H9 (cell line): ENCODE data around the gene SLC22A2. TPM values are rescaled to one million over a fixed set of nuclear protein-coding genes. Genes with fewer than 3 reads are reported as not detected.

Source experiments
- DNase-seq: peaks from one replicate; pipeline ENCODE4 v3.0.0-alpha.2; 2017
- H2AFZ ChIP-seq: one replicate; pipeline ENCODE4 v1.6.1; 2013; ENCODE audit warnings: mild to moderate bottlenecking, low read length, control low read depth, moderate library complexity
- H2AK5ac ChIP-seq: 2 replicates; pipeline ENCODE4 v1.6.1; 2013; ENCODE audit warnings: low read length, control low read depth, mixed read lengths; ENCODE audit not compliant: insufficient read length
- H2BK120ac ChIP-seq: one replicate; pipeline ENCODE4 v1.6.1; 2013; ENCODE audit warnings: low read depth, mild to moderate bottlenecking, low read length, control low read depth, inconsistent platforms; ENCODE audit not compliant: poor library complexity, severe bottlenecking
- H2BK12ac ChIP-seq: 2 replicates; pipeline ENCODE4 v1.6.1; 2013; ENCODE audit warnings: low read length, control low read depth, mixed read lengths, low read depth; ENCODE audit not compliant: insufficient read length
- H2BK15ac ChIP-seq: 2 replicates; pipeline ENCODE4 v1.6.1; 2013; ENCODE audit warnings: low read depth, low read length, control low read depth
- H2BK20ac ChIP-seq: one replicate; pipeline ENCODE4 v1.6.1; 2013; ENCODE audit warnings: low read depth, mild to moderate bottlenecking, low read length, control low read depth, inconsistent platforms; ENCODE audit not compliant: poor library complexity, severe bottlenecking
- H2BK5ac ChIP-seq: 2 replicates; pipeline ENCODE4 v1.6.1; 2013; ENCODE audit warnings: low read length, control low read depth, mixed read lengths; ENCODE audit not compliant: insufficient read length
- H3K14ac ChIP-seq: 2 replicates; pipeline ENCODE4 v1.6.1; 2013; ENCODE audit warnings: low read length, control low read depth; ENCODE audit not compliant: insufficient read depth
- H3K18ac ChIP-seq: 2 replicates; pipeline ENCODE4 v1.6.1; 2013; ENCODE audit warnings: low read depth, mild to moderate bottlenecking, mixed read lengths, low read length, control low read depth; ENCODE audit not compliant: insufficient read length
- H3K23ac ChIP-seq: 2 replicates; pipeline ENCODE4 v1.6.1; 2013; ENCODE audit warnings: low read length, control low read depth, mixed read lengths, low read depth; ENCODE audit not compliant: insufficient read length
- H3K23me2 ChIP-seq: 2 replicates; pipeline ENCODE4 v1.6.1; 2013; ENCODE audit warnings: low read depth, mild to moderate bottlenecking, mixed read lengths, low read length, control low read depth; ENCODE audit not compliant: insufficient read length, poor library complexity, severe bottlenecking
- H3K27ac ChIP-seq: 2 replicates; pipeline ENCODE4 v1.5.1; 2013; ENCODE audit warnings: low read length, control low read depth, mixed read lengths, low read depth; ENCODE audit not compliant: insufficient read length
- H3K27me3 ChIP-seq: 2 replicates; pipeline ENCODE4 v1.6.1; 2013; ENCODE audit warnings: low read length, control low read depth, inconsistent platforms; ENCODE audit not compliant: insufficient read depth
- H3K4ac ChIP-seq: 2 replicates; pipeline ENCODE4 v1.6.1; 2013; ENCODE audit warnings: low read depth, mild to moderate bottlenecking, control low read depth, inconsistent platforms, low read length, moderate library complexity
- H3K4me1 ChIP-seq: 2 replicates; pipeline ENCODE4 v1.6.1; 2013; ENCODE audit warnings: low read length, control low read depth, inconsistent platforms; ENCODE audit not compliant: insufficient read depth
- H3K4me2 ChIP-seq: 2 replicates; pipeline ENCODE4 v1.6.1; 2013; ENCODE audit warnings: low read length, control low read depth, mixed read lengths; ENCODE audit not compliant: insufficient read length, insufficient read depth
- H3K56ac ChIP-seq: 2 replicates; pipeline ENCODE4 v1.6.1; 2013; ENCODE audit warnings: low read depth, mild to moderate bottlenecking, mixed read lengths, low read length, control low read depth; ENCODE audit not compliant: insufficient read length
- H3K79me1 ChIP-seq: 2 replicates; pipeline ENCODE4 v1.6.1; 2013; ENCODE audit warnings: low read depth, mild to moderate bottlenecking, moderate library complexity, low read length, control low read depth, inconsistent platforms; ENCODE audit not compliant: insufficient read depth, poor library complexity, severe bottlenecking
- H3K79me2 ChIP-seq: 2 replicates; pipeline ENCODE4 v1.6.1; 2013; ENCODE audit warnings: low read length, control low read depth, inconsistent platforms; ENCODE audit not compliant: insufficient read depth
- H3K9ac ChIP-seq: 2 replicates; pipeline ENCODE4 v1.6.1; 2013; ENCODE audit warnings: low read length, control low read depth, mixed read lengths; ENCODE audit not compliant: insufficient read length; ENCODE audit errors: extremely low read depth
- H3K9me3 ChIP-seq: one replicate; pipeline ENCODE4 v1.6.1; 2013; ENCODE audit warnings: low read depth, low read length, inconsistent platforms; ENCODE audit not compliant: control insufficient read depth
- H3T11ph ChIP-seq: one replicate; pipeline ENCODE4 v1.6.1; 2013; ENCODE audit warnings: mild to moderate bottlenecking, low read length, control low read depth, inconsistent platforms
- H4K20me1 ChIP-seq: one replicate; pipeline ENCODE4 v1.6.1; 2013; ENCODE audit not compliant: control insufficient read depth, insufficient read length, insufficient read depth
- H4K5ac ChIP-seq: 2 replicates; pipeline ENCODE4 v1.6.1; 2013; ENCODE audit warnings: low read depth, mild to moderate bottlenecking, mixed read lengths, low read length, control low read depth; ENCODE audit not compliant: insufficient read length
- H4K8ac ChIP-seq: replicated peaks from 2 replicates; pipeline ENCODE4 v1.6.1; 2013; ENCODE audit warnings: low read length, control low read depth, mixed read lengths, low read depth; ENCODE audit not compliant: insufficient read length
- H4K91ac ChIP-seq: 2 replicates; pipeline ENCODE4 v1.6.1; 2013; ENCODE audit warnings: low read depth, mild to moderate bottlenecking, moderate library complexity, mixed read lengths, low read length, control low read depth; ENCODE audit not compliant: insufficient read length
- H3K27ac Mint-ChIP-seq, 3 experiments: 2 replicates in 2 of 3; 3 replicates in 1 of 3; pipeline ENCODE4 v1.8.0; 2020 to 2021; ENCODE audit warnings: mixed read lengths in 3 of 3, mild to moderate bottlenecking in 1 of 3, moderate library complexity in 1 of 3
- H3K27me3 Mint-ChIP-seq: 2 replicates; pipeline ENCODE4 v1.8.0; 2021; ENCODE audit warnings: low read depth, mild to moderate bottlenecking, moderate library complexity, mixed read lengths
- H3K36me3 Mint-ChIP-seq, 3 experiments: 2 replicates in 2 of 3; 3 replicates in 1 of 3; pipeline ENCODE4 v1.8.0; 2020 to 2021; ENCODE audit warnings: low read depth in 3 of 3, mixed read lengths in 3 of 3; ENCODE audit not compliant: insufficient read depth in 1 of 3
- H3K4me1 Mint-ChIP-seq, 2 experiments: 2 replicates each; pipeline ENCODE4 v1.8.0; 2020; ENCODE audit warnings: mixed read lengths in 2 of 2
- H3K4me3 Mint-ChIP-seq, 2 experiments: 2 replicates in 1 of 2; 3 replicates in 1 of 2; pipeline ENCODE4 v1.8.0; 2020 to 2021; ENCODE audit warnings: mild to moderate bottlenecking in 2 of 2, mixed read lengths in 2 of 2, moderate library complexity in 1 of 2
- H3K9me3 Mint-ChIP-seq, 2 experiments: 2 replicates in 1 of 2; 3 replicates in 1 of 2; pipeline ENCODE4 v1.8.0; 2020; ENCODE audit warnings: mild to moderate bottlenecking in 2 of 2, mixed read lengths in 2 of 2, moderate library complexity in 1 of 2
- CTCF ChIP-seq: fragments of 200-600 bp; sonication (generic); conservative IDR thresholded peaks from 3 replicates; pipeline ENCODE4 v1.8.0; 2021; ENCODE audit warnings: antibody characterized with exemption, mild to moderate bottlenecking
- WGBS: extraction: QIAGEN DNeasy Blood & Tissue Kit; methylation state at CpG from one replicate; pipeline ENCODE4 v1.1.7; 2013; ENCODE audit warnings: missing lambda C conversion rate, low lambda C conversion rate, mixed read lengths; ENCODE audit not compliant: insufficient read length; ENCODE audit errors: extremely low coverage; 5-methylcytosine and 5-hydroxymethylcytosine counted together
- total RNA-seq: library from RNA; stranded (reverse); gene quantifications from 2 replicates; pipeline ENCODE4 v1.2.1, GENCODE V29; 2021

Gene SLC22A2
- total RNA-seq, 1 experiment from 2014 or later, result 1.0 TPM

GRCh38 chr6:160247457-160247883 is 11.2 kb downstream of the SLC22A2 start:
- no peaks in the 10 kb centered on the region for H3K9me3 Mint-ChIP-seq

More at GRCh38 chr6:160247457-160247883, 11.2 kb downstream of the SLC22A2 start:
- no peak overlapping the region for H3K9ac ChIP-seq
- H2BK120ac ChIP-seq, result no peak overlapping the region
- H3K4me1 Mint-ChIP-seq, result peaks cover 68 to 70% of the 10 kb centered on the region in 2 experiments
- H3K79me1 ChIP-seq, result no peaks in the 10 kb centered on the region
- H2AFZ ChIP-seq, result no peak overlapping the region
- no peaks in the 10 kb centered on the region for H3K23me2 ChIP-seq
- no peak overlapping the region for H3K18ac ChIP-seq
- no CpG with 5 or more reads among the region's 3 CpGs for WGBS
- H3K4ac ChIP-seq, result no peak overlapping the region
- no peaks in the 10 kb centered on the region for H3K36me3 Mint-ChIP-seq
- H3K4me1 ChIP-seq, result peaks cover 17% of the 10 kb centered on the region; the same call in 1 of the 2 replicates
- H2BK12ac ChIP-seq, result no peak overlapping the region
- no peak overlapping the region for H4K5ac ChIP-seq
- H3K9me3 ChIP-seq, result no peaks in the 10 kb centered on the region
- H4K91ac ChIP-seq, result no peak overlapping the region
- no peak overlapping the region for H3T11ph ChIP-seq
- H2AK5ac ChIP-seq, result no peak overlapping the region
- TF ChIP-seq CTCF, result no peak
- no peaks in the 10 kb centered on the region for H3K27me3 ChIP-seq
- no peak overlapping the region for H4K8ac ChIP-seq
- H3K27ac ChIP-seq, result no peak overlapping the region
- no peak overlapping the region for H3K14ac ChIP-seq
- H3K79me2 ChIP-seq, result no peaks in the 10 kb centered on the region
- no peak overlapping the region for H3K4me2 ChIP-seq
- H2BK5ac ChIP-seq, result no peak overlapping the region
- peak overlapping the region; percentile 93 to 95 (median 95) for H3K27ac Mint-ChIP-seq
- no peak overlapping the region for H3K56ac ChIP-seq
- no peak overlapping the region; a peak in 1 of 5 replicates for H3K4me3 Mint-ChIP-seq
- no peak for DNase-seq
- no peak overlapping the region for H2BK20ac ChIP-seq
- no peak overlapping the region for H2BK15ac ChIP-seq
- no peaks in the 10 kb centered on the region for H3K27me3 Mint-ChIP-seq
- no peak overlapping the region for H3K23ac ChIP-seq
- no peaks in the 10 kb centered on the region for H4K20me1 ChIP-seq
